AG09319 (cell line): ENCODE results near the gene CCR7.

Experiments
- DNase-seq: peaks from one replicate; pipeline ENCODE4 v3.0.0-alpha.2; 2010; ENCODE audit warnings: low read depth; ENCODE audit errors: extremely low read depth
- CTCF ChIP-seq: IDR thresholded peaks from 2 replicates; pipeline ENCODE4 v1.5.1; 2011; ENCODE audit warnings: low read depth, mild to moderate bottlenecking, inconsistent platforms, low read length, moderate library complexity

Gene CCR7

GRCh38 chr17:40556198-40556661 is 9.0 kb downstream of the CCR7 start:
- no peak for DNase-seq
- TF ChIP-seq CTCF, result no peak

GRCh38 chr17:40555296-40556190 is 9.7 kb downstream of the CCR7 start:
- DNase-seq, result no peak
- TF ChIP-seq CTCF, result no peak

- DNase-seq, result no peak
- no peak for TF ChIP-seq CTCF
Observed at GRCh38 chr17:40554646-40555295, 10.5 kb downstream of the CCR7 start.

GRCh38 chr17:40553694-40554534 is 11.4 kb downstream of the CCR7 start:
- peak; percentile 75 for DNase-seq
- TF ChIP-seq CTCF, result no peak

GRCh38 chr17:40552806-40553693 is 12.2 kb downstream of the CCR7 start:
- TF ChIP-seq CTCF, result no peak
- no peak for DNase-seq

- DNase-seq, result peak; percentile 97
- TF ChIP-seq CTCF, result no peak; the same call in 1 of the 2 replicates
Observed at GRCh38 chr17:40551879-40552768, 13.1 kb downstream of the CCR7 start.
